B cell (primary cell): ENCODE measurements around the gene BRME1.

Source experiments
- EZH2 ChIP-seq: IDR thresholded peaks from 2 replicates; pipeline ENCODE4 v1.6.1; 2012; ENCODE audit warnings: borderline replicate concordance, low read depth, mild to moderate bottlenecking, moderate library complexity, low read length; ENCODE audit not compliant: insufficient read depth, poor library complexity, severe bottlenecking
- TF ChIP-seq, protein P1 (sequence below): fragments of 200-600 bp; IDR thresholded peaks from one replicate; pipeline ENCODE4 v1.8.0; 2022; ENCODE audit warnings: antibody characterized with exemption, mild to moderate bottlenecking

DNA sequence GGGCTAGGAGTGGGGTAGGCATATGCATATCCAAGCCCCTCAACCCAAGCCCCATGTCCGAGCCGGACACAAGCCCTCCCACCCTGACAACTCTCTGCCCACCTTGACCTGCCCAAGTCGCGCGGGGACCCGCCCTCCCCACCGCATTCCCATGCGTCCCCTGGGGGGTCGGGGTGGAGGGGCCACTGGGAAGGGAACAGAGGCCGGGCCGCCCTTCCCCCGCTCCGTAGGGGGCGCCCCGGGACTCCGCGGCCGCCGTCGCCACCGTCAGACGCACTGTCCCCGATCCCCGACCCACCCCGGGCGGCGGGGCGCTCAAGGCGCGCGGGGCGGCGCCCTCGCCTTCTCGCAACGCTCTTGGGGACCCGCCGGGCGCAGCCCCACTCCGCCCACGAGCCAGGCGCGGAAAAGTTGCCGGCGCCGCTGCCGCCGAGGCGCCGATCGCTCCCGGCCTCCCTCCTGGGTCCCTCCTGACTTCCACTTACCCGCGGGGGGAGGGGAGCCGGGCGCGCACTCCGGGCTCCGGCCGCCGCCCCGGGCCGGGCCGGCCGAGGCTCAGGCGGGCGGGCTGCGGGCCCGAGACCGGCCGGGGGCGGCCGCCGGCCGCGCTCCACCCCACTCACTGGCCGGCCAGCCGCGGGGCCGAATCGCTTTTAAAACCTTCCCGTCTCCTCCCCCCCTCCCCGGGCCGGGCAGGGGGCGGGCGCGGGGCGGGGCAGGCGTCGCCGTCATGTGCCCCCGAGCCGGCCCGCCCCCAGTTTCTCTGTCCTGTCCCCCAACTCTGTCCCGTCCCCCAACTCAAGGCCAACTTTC lies 63.4 kb downstream of the BRME1 start:
- TF ChIP-seq, protein P1, sequence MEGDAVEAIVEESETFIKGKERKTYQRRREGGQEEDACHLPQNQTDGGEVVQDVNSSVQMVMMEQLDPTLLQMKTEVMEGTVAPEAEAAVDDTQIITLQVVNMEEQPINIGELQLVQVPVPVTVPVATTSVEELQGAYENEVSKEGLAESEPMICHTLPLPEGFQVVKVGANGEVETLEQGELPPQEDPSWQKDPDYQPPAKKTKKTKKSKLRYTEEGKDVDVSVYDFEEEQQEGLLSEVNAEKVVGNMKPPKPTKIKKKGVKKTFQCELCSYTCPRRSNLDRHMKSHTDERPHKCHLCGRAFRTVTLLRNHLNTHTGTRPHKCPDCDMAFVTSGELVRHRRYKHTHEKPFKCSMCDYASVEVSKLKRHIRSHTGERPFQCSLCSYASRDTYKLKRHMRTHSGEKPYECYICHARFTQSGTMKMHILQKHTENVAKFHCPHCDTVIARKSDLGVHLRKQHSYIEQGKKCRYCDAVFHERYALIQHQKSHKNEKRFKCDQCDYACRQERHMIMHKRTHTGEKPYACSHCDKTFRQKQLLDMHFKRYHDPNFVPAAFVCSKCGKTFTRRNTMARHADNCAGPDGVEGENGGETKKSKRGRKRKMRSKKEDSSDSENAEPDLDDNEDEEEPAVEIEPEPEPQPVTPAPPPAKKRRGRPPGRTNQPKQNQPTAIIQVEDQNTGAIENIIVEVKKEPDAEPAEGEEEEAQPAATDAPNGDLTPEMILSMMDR, result no peak
- TF ChIP-seq EZH2, result no peak
